Effector memory CD4-positive, alpha-beta T cell (primary cell): ENCODE results near the gene SLC49A3.
"Not testable (repeated sequence)": the region's sequence is repeated elsewhere in the genome, so short reads cannot be mapped to it uniquely, and the experiment has no call there.

Experiments
- DNase-seq, 3 donors: peaks; one replicate each; pipeline ENCODE4 v3.0.0-alpha.2; 2020
- H3K27ac ChIP-seq: 2 replicates; pipeline ENCODE4 v1.7.0; 2013; ENCODE audit warnings: mild to moderate bottlenecking, low read length, moderate library complexity; ENCODE audit not compliant: insufficient read depth, poor library complexity, severe bottlenecking
- H3K27me3 ChIP-seq: replicated peaks from 2 replicates; pipeline ENCODE4 v1.7.0; 2013; ENCODE audit warnings: mild to moderate bottlenecking, low read length; ENCODE audit not compliant: insufficient read depth, control insufficient read depth, poor library complexity, severe bottlenecking
- H3K36me3 ChIP-seq: 2 replicates; pipeline ENCODE4 v1.7.0; 2013; ENCODE audit warnings: mild to moderate bottlenecking, low read length, moderate library complexity; ENCODE audit not compliant: control insufficient read depth, insufficient read depth
- H3K4me1 ChIP-seq: 2 replicates; pipeline ENCODE4 v1.7.0; 2013; ENCODE audit warnings: low read length, mild to moderate bottlenecking; ENCODE audit not compliant: control insufficient read depth, insufficient read depth, poor library complexity, severe bottlenecking
- H3K4me3 ChIP-seq: 2 replicates; pipeline ENCODE4 v1.7.0; 2013; ENCODE audit warnings: low read length, low read depth, mild to moderate bottlenecking; ENCODE audit not compliant: insufficient read depth, poor library complexity, severe bottlenecking
- H3K9me3 ChIP-seq: 2 replicates; pipeline ENCODE4 v1.7.0; 2013; ENCODE audit warnings: mild to moderate bottlenecking, low read length, moderate library complexity; ENCODE audit not compliant: control insufficient read depth

SLC49A3 gene

GRCh38 chr4:710916-711315 lies 22.0 kb upstream of the SLC49A3 start:
- no peak for DNase-seq
- Histone ChIP-seq H3K27ac (no peak overlapping the region), H3K4me1 (peaks cover 9% of the 10 kb centered on the region), H3K9me3 (no peaks in the 10 kb centered on the region), H3K27me3 (no peaks in the 10 kb centered on the region), H3K4me3 (no peak overlapping the region), H3K36me3 (no peaks in the 10 kb centered on the region)

DNA sequence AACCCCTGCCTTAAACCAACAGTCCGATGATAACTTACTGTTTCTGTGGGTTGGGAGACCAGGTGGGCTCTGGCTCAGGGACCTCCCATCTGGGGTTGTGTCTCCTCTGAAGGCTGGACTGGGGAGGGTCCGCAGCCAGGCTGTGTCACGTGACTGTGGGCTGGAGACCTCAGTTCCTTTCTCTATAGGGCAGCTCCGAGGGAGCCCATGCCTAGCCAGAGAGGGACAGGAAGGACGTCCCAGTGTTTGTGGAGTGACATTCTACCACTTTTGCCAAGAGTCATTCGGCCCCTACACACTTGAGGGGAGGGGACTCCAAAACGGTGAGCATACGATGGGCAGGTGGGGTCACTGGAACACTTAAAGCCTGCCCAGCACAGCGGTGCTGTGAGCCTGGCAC lies 21.2 kb upstream of the SLC49A3 start:
- no peak overlapping the region for H3K27ac ChIP-seq

GRCh38 chr4:709348-709747 lies 20.4 kb upstream of the SLC49A3 start:
- no peak overlapping the region for H3K27ac ChIP-seq
- H3K9me3 ChIP-seq: no peaks in the 10 kb centered on the region
- H3K4me3 ChIP-seq: no peak overlapping the region
- peaks cover 15% of the 10 kb centered on the region for H3K4me1 ChIP-seq
- H3K36me3 ChIP-seq: no peaks in the 10 kb centered on the region
- DNase-seq: no peak
- no peaks in the 10 kb centered on the region for H3K27me3 ChIP-seq

More for the DNA sequence above, 21.2 kb upstream of the SLC49A3 start:
- peaks cover 12% of the 10 kb centered on the region for H3K4me1 ChIP-seq
- H3K36me3 ChIP-seq: no peaks in the 10 kb centered on the region
- H3K27me3 ChIP-seq: no peaks in the 10 kb centered on the region
- H3K4me3 ChIP-seq: no peak overlapping the region
- no peaks in the 10 kb centered on the region for H3K9me3 ChIP-seq
- DNase-seq: no peak

GRCh38 chr4:708631-708933 lies 19.6 kb upstream of the SLC49A3 start:
- no peaks in the 10 kb centered on the region for H3K27me3 ChIP-seq
- peaks cover 15% of the 10 kb centered on the region for H3K4me1 ChIP-seq
- no peaks in the 10 kb centered on the region for H3K9me3 ChIP-seq
- H3K27ac ChIP-seq: no peak overlapping the region
- no peak overlapping the region for H3K4me3 ChIP-seq
- DNase-seq: no peak
- H3K36me3 ChIP-seq: no peaks in the 10 kb centered on the region

- Histone ChIP-seq H3K4me1 (peaks cover 15% of the 10 kb centered on the region), H3K9me3 (no peaks in the 10 kb centered on the region), H3K4me3 (no peak overlapping the region), H3K36me3 (no peaks in the 10 kb centered on the region), H3K27me3 (no peaks in the 10 kb centered on the region), H3K27ac (no peak overlapping the region)
- DNase-seq: no peak
Observed at GRCh38 chr4:707929-708630, 19.1 kb upstream of the SLC49A3 start.

DNA sequence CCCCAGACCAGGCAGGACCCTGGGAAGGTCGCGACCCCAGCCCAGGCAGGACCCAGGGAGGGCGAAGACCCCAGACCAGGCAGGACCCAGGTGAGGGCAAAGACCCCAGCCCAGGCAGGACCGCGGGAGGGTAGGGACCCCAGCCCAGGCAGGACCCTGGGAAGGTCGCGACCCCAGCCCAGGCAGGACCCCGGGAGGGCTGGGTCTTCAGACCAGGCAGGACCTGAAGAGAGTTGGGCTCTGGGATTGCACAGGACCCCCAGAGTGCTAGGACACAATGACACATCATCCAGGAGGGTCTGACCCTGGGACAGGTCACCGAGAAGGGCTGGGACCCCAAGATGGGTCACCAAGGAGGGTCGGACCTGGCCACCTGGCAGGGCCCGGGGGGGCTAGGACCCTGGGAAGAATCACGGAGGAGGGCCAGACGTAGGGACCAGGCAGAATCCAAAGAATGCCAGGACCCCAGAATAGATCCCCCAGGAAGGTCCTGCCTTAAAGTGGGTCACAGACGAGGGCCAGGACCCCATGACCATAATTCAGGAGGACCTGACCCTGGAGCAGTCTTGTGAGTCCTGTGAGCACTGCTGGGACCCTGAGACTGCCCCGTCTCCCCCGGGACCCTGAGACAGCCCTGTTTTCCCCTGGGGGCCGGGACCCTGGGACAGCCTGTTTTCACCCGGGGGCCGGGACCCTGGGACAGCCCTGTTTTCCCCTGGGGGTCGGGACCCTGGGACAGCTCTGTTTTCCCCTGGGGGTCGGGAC lies 18.1 kb upstream of the SLC49A3 start:
- Histone ChIP-seq H3K27me3 (no peaks in the 10 kb centered on the region), H3K4me3 (no peak overlapping the region)

GRCh38 chr4:706083-706633 lies 17.2 kb upstream of the SLC49A3 start:
- H3K4me3 ChIP-seq: peak overlapping the region; percentile 82
- peaks cover 15% of the 10 kb centered on the region for H3K4me1 ChIP-seq
- not testable (repeated sequence) for H3K36me3 ChIP-seq, DNase-seq, H3K27me3 ChIP-seq, H3K9me3 ChIP-seq
- peak overlapping the region; percentile 88 for H3K27ac ChIP-seq

More for the DNA sequence above, 18.1 kb upstream of the SLC49A3 start:
- no peaks in the 10 kb centered on the region for H3K36me3 ChIP-seq
- peak overlapping the region; percentile 18 for H3K27ac ChIP-seq
- DNase-seq: no peak
- H3K4me1 ChIP-seq: peaks cover 15% of the 10 kb centered on the region
- no peaks in the 10 kb centered on the region for H3K9me3 ChIP-seq

- peak within 1 kb of the TSS; percentile 82 for H3K4me3 ChIP-seq
- peaks cover 15% of the 10 kb centered on the region for H3K4me1 ChIP-seq
- H3K36me3 ChIP-seq: no peaks in the 10 kb centered on the region
- H3K27ac ChIP-seq: peak within 1 kb of the TSS; percentile 88
- no peaks in the 10 kb centered on the region for H3K9me3 ChIP-seq
- no peaks in the 10 kb centered on the region for H3K27me3 ChIP-seq
- DNase-seq: peak; percentile 91 to 96 (median 95)
Observed at GRCh38 chr4:705278-706082, 16.5 kb upstream of the SLC49A3 start, which contains the start of gene PCGF3. Gene PCGF3 (plus strand): TSS chr4:705832. CDS start chr4:733681, 27,849 bp downstream.

DNA sequence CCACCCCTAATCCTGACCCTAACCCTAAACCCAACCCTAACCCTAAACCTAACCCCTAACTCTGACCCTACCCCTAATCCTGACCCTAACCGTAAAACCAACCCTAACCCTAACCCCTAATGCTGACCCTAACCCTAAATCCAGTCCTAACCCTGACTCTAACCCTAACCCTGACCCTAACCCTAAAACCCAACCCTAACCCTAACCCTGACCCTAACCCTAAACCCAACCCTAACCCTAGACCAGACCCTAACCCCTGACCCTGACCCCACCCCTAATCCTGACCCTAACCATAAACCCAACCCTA lies 16.0 kb upstream of the SLC49A3 start:
- H3K4me3 ChIP-seq: peak overlapping the region; percentile 82
- H3K9me3 ChIP-seq: no peaks in the 10 kb centered on the region
- no peak for DNase-seq
- peaks cover 15% of the 10 kb centered on the region for H3K4me1 ChIP-seq
- no peaks in the 10 kb centered on the region for H3K27me3 ChIP-seq
- no peaks in the 10 kb centered on the region for H3K36me3 ChIP-seq
- peak overlapping the region; percentile 88 for H3K27ac ChIP-seq
